Endothelial cell of umbilical vein (primary cell): ENCODE data around the gene CGNL1. TPM values are rescaled to one million over a fixed set of nuclear protein-coding genes. Genes with fewer than 3 reads are reported as not detected.
A peak's percentile ranks its signal among the peaks of the same experiment; 100 is the strongest.

Experiments
- BruUV-seq: library from RNA; stranded (reverse); fragments of 400-500 nt; replicated peaks from 2 replicates; lab custom pipeline; 2021; lab: Mats Ljungman, UMichigan
- CTCF ChIA-PET: fragments of 300-600, 350-600 bp; sonication (Branson Sonifier 250); formaldehyde crosslinking; loops from one replicate; lab custom pipeline; 2021; ENCODE audit warnings: antibody characterized with exemption, inconsistent platforms; lab: Charles Lee
- POLR2A ChIA-PET: fragments of 300-600, 350-600 bp; sonication (Branson Sonifier 250); formaldehyde crosslinking; loops from one replicate; lab custom pipeline; 2021; ENCODE audit warnings: antibody characterized with exemption, inconsistent platforms; lab: Charles Lee
- DNase-seq: peaks from one replicate; pipeline ENCODE4 v3.0.0-alpha.2; 2011; ENCODE audit warnings: low read depth, low spot score
- FAIRE-seq: peaks from 2 replicates; lab custom pipeline; 2011; peaks lifted over from hg19 to GRCh38; lab: Jason Lieb, UNC
- H2AFZ ChIP-seq: 2 replicates; pipeline ENCODE4 v1.6.0; 2012; ENCODE audit warnings: low read depth, low read length, control low read depth, inconsistent platforms
- H3K27ac ChIP-seq: 2 replicates; pipeline ENCODE4 v1.5.1; 2011; ENCODE audit warnings: low read depth, mild to moderate bottlenecking, control low read depth, low read length, moderate library complexity; ENCODE audit not compliant: insufficient read depth
- H3K27me3 ChIP-seq, 2 experiments: 2 replicates each; pipeline versions ENCODE4 v1.6.0 to v1.6.1; 2011; ENCODE audit warnings: low read length in 2 of 2, mixed read lengths in 1 of 2; ENCODE audit not compliant: control insufficient read depth in 2 of 2, insufficient read depth in 2 of 2
- H3K36me3 ChIP-seq, 2 experiments: 2 replicates in 1 of 2; 3 replicates in 1 of 2; pipeline ENCODE4 v1.5.1; 2011; ENCODE audit warnings: low read length in 2 of 2, mild to moderate bottlenecking in 1 of 2, moderate library complexity in 1 of 2; ENCODE audit not compliant: control insufficient read depth in 2 of 2, insufficient read depth in 2 of 2; ENCODE audit errors: extremely low read depth in 1 of 2
- H3K4me1 ChIP-seq: 3 replicates; pipeline ENCODE4 v1.5.1; 2011; ENCODE audit warnings: mild to moderate bottlenecking, low read length; ENCODE audit not compliant: control insufficient read depth, insufficient read depth; ENCODE audit errors: extremely low read depth
- H3K4me2 ChIP-seq: 2 replicates; pipeline ENCODE4 v1.6.1; 2011; ENCODE audit warnings: low read length, control low read depth, mixed read lengths; ENCODE audit not compliant: insufficient read depth
- H3K4me3 ChIP-seq, 3 experiments: fragments of 200-600 bp in 1 of 3; sonication (generic), shearing (Covaris generic) in 1 of 3; replicated peaks in 1 of 3; 2 replicates each; pipeline ENCODE4 v1.5.1; 2011 to 2016; ENCODE audit warnings: control low read depth in 3 of 3, low read length in 3 of 3, mild to moderate bottlenecking in 2 of 3, inconsistent platforms in 1 of 3, low read depth in 1 of 3, moderate library complexity in 1 of 3; ENCODE audit not compliant: insufficient read depth in 1 of 3
- H3K79me2 ChIP-seq: 2 replicates; pipeline ENCODE4 v1.6.0; 2012; ENCODE audit warnings: low read length, inconsistent platforms; ENCODE audit not compliant: control insufficient read depth, insufficient read depth
- H3K9ac ChIP-seq: replicated peaks from 2 replicates; pipeline ENCODE3; 2011; ENCODE audit warnings: low read length, control low read depth; ENCODE audit not compliant: insufficient read depth; ENCODE audit errors: extremely low read depth
- H3K9me1 ChIP-seq: replicated peaks from 3 replicates; pipeline ENCODE4 v1.6.0; 2011; ENCODE audit warnings: mild to moderate bottlenecking, low read length; ENCODE audit not compliant: control insufficient read depth, insufficient read depth; ENCODE audit errors: extremely low read depth
- H3K9me3 ChIP-seq: replicated peaks from 2 replicates; pipeline ENCODE4 v1.5.1; 2012; ENCODE audit warnings: low read length, inconsistent platforms; ENCODE audit not compliant: control insufficient read depth, insufficient read depth
- H4K20me1 ChIP-seq: replicated peaks from 2 replicates; pipeline ENCODE3; 2011; ENCODE audit warnings: mild to moderate bottlenecking, low read length; ENCODE audit not compliant: control insufficient read depth, insufficient read depth; ENCODE audit errors: extremely low read depth
- EZH2 ChIP-seq: IDR thresholded peaks from 2 replicates; pipeline ENCODE4 v1.6.1; 2012; ENCODE audit warnings: borderline replicate concordance, low read depth, mild to moderate bottlenecking, moderate library complexity, low read length, inconsistent platforms; ENCODE audit not compliant: severe bottlenecking
- FOS ChIP-seq: IDR thresholded peaks from 2 replicates; pipeline ENCODE4 v1.6.1; 2011; ENCODE audit warnings: mild to moderate bottlenecking, low read length, moderate library complexity, borderline replicate concordance; ENCODE audit not compliant: insufficient read depth
- GATA2 ChIP-seq: IDR thresholded peaks from 2 replicates; pipeline ENCODE4 v1.7.0; 2011; ENCODE audit warnings: low read depth, mild to moderate bottlenecking, moderate library complexity, mixed read lengths, low read length; ENCODE audit not compliant: insufficient read length, insufficient read depth
- JUN ChIP-seq: IDR thresholded peaks from 2 replicates; pipeline ENCODE4 v1.6.1; 2011; ENCODE audit warnings: borderline replicate concordance, low read depth; ENCODE audit not compliant: insufficient read length, insufficient read depth
- MYC ChIP-seq: IDR thresholded peaks from one replicate; pipeline ENCODE4 v1.6.1; 2011; ENCODE audit warnings: mild to moderate bottlenecking, low read depth, low read length
- POLR2A ChIP-seq: IDR thresholded peaks from 2 replicates; pipeline ENCODE4 v1.6.1; 2012; ENCODE audit warnings: low read depth, mild to moderate bottlenecking, control low read depth, low read length
- POLR2AphosphoS5 ChIP-seq: IDR thresholded peaks from 2 replicates; pipeline ENCODE4 v1.6.1; 2012; ENCODE audit warnings: low read depth, mild to moderate bottlenecking, control low read depth, low read length, moderate library complexity; ENCODE audit not compliant: insufficient read depth
- dilution Hi-C: fragments of 300-500 bp; cut with MboI; formaldehyde crosslinking; loops from one replicate; pipeline ENCODE4 v1.15.0; 2019; ENCODE audit warnings: low sequenced_read_pairs; ENCODE audit not compliant: extremely low pct_ligation_motif_present
- intact Hi-C: fragments of 100-400 bp; cut with micrococcal nuclease; formaldehyde crosslinking; loops from one replicate; pipeline ENCODE4 v1.10.0; 2022
- polyA plus RNA-seq, 4 experiments: library from polyadenylated mRNA; depleted of rRNA in 3 of 4; stranded (reverse) in 3 of 4; unstranded in 1 of 4; fragments of >200 nt; gene quantifications; 2 replicates each; pipeline versions ENCODE4 v1.2.1 to v1.2.3, GENCODE V29; 2011 to 2012; ENCODE audit warnings: missing spikeins in 1 of 4
- total RNA-seq: library from RNA; stranded (reverse); gene quantifications from 2 replicates; pipeline ENCODE4 v1.2.3, GENCODE V29; 2021
- TF ChIP-seq, protein P1 (sequence below): IDR thresholded peaks from 2 replicates; pipeline ENCODE4 v1.6.1; 2011; ENCODE audit not compliant: insufficient read depth, insufficient read length
- TF ChIP-seq, protein P2 (sequence below), 2 donors: IDR thresholded peaks; 1 replicate in 1 of 2; 2 replicates in 1 of 2; pipeline ENCODE4 v1.5.1; 2011; ENCODE audit warnings: low read length in 2 of 2, mild to moderate bottlenecking in 2 of 2, moderate library complexity in 2 of 2, control low read depth in 1 of 2, inconsistent platforms in 1 of 2, low read depth in 1 of 2; ENCODE audit not compliant: insufficient read depth in 1 of 2; ENCODE audit errors: extremely low read depth in 1 of 2

CGNL1 gene
- total and polyA plus RNA-seq, 2 donors (not counting 3 experiments of a cell fraction or from before 2014, with no cell fraction given), result 6.9 to 27.1 TPM

DNA sequence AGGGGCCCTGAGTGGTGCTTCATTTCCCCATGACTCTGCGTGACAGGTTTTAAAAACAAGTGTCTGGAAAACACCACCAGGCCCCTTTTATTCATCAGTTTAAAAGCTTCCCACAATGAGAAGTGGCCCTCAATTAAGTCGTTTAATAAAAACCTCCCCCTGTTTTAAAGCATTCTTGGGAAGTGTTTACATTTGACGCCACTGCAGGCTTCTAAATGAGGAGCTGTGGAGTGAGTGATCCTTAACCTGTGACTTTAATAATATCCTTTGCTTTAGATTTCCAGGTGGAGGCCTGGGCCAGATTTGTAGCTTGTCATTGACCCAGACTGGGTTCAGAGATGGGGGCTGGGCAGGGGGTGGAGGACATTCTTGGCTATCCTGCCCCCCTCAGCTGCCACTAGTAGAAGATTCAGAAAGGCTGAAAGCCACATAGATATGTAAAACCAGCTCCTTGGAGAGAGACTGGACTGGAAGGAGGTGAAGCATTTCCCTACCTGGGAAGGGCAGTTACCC, 11.3 kb downstream of the CGNL1 start:
- Histone ChIP-seq H3K79me2 (peaks cover 13% of the 10 kb centered on the region), H2AFZ (peak overlapping the region; percentile 22), H3K4me3 (no peak overlapping the region), H4K20me1 (no peaks in the 10 kb centered on the region), H3K9me1 (no peaks in the 10 kb centered on the region), H3K27me3 (no peaks in the 10 kb centered on the region), H3K4me2 (no peak overlapping the region), H3K36me3 (no peaks in the 10 kb centered on the region), H3K27ac (peak overlapping the region; percentile 16), H3K9ac (no peak overlapping the region), H3K9me3 (no peaks in the 10 kb centered on the region), H3K4me1 (peaks cover 64% of the 10 kb centered on the region)
- intact Hi-C loops (loop anchor here (1.0 kb wide), 1 partner anchor 10 kb away; no protein-coding TSS in a partner anchor), dilution Hi-C loops (no loop called here)
- no peak for TF ChIP-seq POLR2A
- TF ChIP-seq, protein P1, sequence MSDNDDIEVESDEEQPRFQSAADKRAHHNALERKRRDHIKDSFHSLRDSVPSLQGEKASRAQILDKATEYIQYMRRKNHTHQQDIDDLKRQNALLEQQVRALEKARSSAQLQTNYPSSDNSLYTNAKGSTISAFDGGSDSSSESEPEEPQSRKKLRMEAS, result no peak
- no peak for TF ChIP-seq FOS
- TF ChIP-seq, protein P2, sequence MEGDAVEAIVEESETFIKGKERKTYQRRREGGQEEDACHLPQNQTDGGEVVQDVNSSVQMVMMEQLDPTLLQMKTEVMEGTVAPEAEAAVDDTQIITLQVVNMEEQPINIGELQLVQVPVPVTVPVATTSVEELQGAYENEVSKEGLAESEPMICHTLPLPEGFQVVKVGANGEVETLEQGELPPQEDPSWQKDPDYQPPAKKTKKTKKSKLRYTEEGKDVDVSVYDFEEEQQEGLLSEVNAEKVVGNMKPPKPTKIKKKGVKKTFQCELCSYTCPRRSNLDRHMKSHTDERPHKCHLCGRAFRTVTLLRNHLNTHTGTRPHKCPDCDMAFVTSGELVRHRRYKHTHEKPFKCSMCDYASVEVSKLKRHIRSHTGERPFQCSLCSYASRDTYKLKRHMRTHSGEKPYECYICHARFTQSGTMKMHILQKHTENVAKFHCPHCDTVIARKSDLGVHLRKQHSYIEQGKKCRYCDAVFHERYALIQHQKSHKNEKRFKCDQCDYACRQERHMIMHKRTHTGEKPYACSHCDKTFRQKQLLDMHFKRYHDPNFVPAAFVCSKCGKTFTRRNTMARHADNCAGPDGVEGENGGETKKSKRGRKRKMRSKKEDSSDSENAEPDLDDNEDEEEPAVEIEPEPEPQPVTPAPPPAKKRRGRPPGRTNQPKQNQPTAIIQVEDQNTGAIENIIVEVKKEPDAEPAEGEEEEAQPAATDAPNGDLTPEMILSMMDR (IDR thresholded peaks at IDR 0.05; ENCODE audit: extremely low read depth in 1 of 2, insufficient read depth in 1 of 2, low read depth in 1 of 2, low read length in 2 of 2), result no peak
- no peak for TF ChIP-seq MYC
- TF ChIP-seq POLR2AphosphoS5, result no peak
- no peak for TF ChIP-seq GATA2
- TF ChIP-seq EZH2, result no peak
- TF ChIP-seq JUN, result no peak
- DNase-seq (peak; percentile 75), FAIRE-seq (peak; percentile 55)
- POLR2A ChIA-PET, result interaction anchor here (0.8 kb wide), 1 partner anchor 10 kb away, joined by 4 read pairs; no protein-coding TSS in a partner anchor
- CTCF ChIA-PET, result interaction anchor here (0.7 to 1.9 kb wide), 6 partner anchors 11 to 154 kb away, joined by 3 to 19 read pairs (median 4); partner anchors contain the start of gene CGNL1
- BruUV-seq, result no TSS peak
